Activated CD4-positive, alpha-beta T cell treated with anti-CD3 and anti-CD28 coated beads, Interleukin-2, amount 10 ng/mL, durations not matched to agents 24 days and 14 days (primary cell): ENCODE data around the gene SH2D4B. TPM values are rescaled to one million over a fixed set of nuclear protein-coding genes. Genes with fewer than 3 reads are reported as not detected.
A peak's percentile ranks its signal among the peaks of the same experiment; 100 is the strongest.
"Not testable (repeated sequence)": the region's sequence is repeated elsewhere in the genome, so short reads cannot be mapped to it uniquely, and the experiment has no call there.

Source experiments
- DNase-seq: peaks from one replicate; pipeline ENCODE4 v3.0.0; 2022
- H3K27ac Mint-ChIP-seq: one replicate; pipeline ENCODE4 v1.8.0; 2022; ENCODE audit warnings: mild to moderate bottlenecking, mixed read lengths
- H3K27me3 Mint-ChIP-seq: one replicate; pipeline ENCODE4 v1.8.0; 2022; ENCODE audit warnings: mixed read lengths
- H3K36me3 Mint-ChIP-seq: one replicate; pipeline ENCODE4 v1.8.0; 2022; ENCODE audit warnings: low read depth, mild to moderate bottlenecking, mixed read lengths
- H3K4me1 Mint-ChIP-seq: one replicate; pipeline ENCODE4 v1.8.0; 2021; ENCODE audit warnings: mixed read lengths
- H3K4me3 Mint-ChIP-seq: one replicate; pipeline ENCODE4 v1.8.0; 2022; ENCODE audit warnings: mild to moderate bottlenecking, moderate library complexity, mixed read lengths
- H3K9me3 Mint-ChIP-seq: one replicate; pipeline ENCODE4 v1.8.0; 2021; ENCODE audit warnings: mixed read lengths
- intact Hi-C: fragments of 100-400 bp; cut with micrococcal nuclease; formaldehyde crosslinking; loops from one replicate; pipeline ENCODE4 v1.15.1; 2023
- total RNA-seq: library from RNA; stranded (reverse); gene quantifications from 2 replicates; pipeline ENCODE4 v1.2.3, GENCODE V29; 2022

Gene SH2D4B
- total RNA-seq, 1 donor from 2014 or later: 0.23 TPM

DNA sequence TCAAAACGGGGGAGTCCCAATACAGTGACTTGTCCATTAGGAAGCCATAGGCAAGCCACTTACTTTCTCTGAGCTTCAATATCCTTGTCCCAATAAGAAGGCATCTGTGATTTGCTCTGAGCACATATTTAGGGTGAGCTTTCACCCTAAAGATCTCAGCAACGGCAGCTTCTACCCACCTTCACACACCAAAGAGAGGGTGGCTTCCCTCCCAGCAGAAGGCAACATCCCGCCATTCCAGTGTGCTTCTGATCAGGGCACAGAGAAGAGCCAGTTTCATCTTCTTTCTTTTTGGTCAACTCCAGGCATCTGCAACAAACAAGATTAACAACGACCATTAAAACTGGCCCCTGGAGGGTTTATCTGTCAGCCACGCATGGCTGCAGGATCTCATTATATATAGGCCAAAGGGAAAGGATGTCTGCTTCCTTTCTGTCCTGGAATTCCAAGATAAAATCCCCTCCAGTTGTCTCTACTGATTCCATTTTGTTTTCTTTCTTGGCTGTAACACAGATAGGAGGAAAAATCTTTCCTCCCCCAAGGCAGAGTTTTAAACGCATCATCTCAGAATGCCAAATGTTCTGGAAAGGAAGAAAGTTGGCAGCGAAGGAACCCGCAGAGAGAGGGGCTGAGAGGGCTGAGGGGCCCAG lies 491 bp upstream of the SH2D4B start:
- H3K27me3 Mint-ChIP-seq: no peaks in the 10 kb centered on the region
- peak overlapping the region; percentile 89 for H3K27ac Mint-ChIP-seq
- peak overlapping the region; percentile 75 for H3K4me3 Mint-ChIP-seq
- no peaks in the 10 kb centered on the region for H3K9me3 Mint-ChIP-seq
- H3K36me3 Mint-ChIP-seq: peaks cover 11% of the 10 kb centered on the region
- H3K4me1 Mint-ChIP-seq: peaks cover 28% of the 10 kb centered on the region
- intact Hi-C loops: loop anchor here (10.0 kb wide), 1 partner anchor 388 kb away; no protein-coding TSS in a partner anchor
- peak; percentile 54 for DNase-seq

DNA sequence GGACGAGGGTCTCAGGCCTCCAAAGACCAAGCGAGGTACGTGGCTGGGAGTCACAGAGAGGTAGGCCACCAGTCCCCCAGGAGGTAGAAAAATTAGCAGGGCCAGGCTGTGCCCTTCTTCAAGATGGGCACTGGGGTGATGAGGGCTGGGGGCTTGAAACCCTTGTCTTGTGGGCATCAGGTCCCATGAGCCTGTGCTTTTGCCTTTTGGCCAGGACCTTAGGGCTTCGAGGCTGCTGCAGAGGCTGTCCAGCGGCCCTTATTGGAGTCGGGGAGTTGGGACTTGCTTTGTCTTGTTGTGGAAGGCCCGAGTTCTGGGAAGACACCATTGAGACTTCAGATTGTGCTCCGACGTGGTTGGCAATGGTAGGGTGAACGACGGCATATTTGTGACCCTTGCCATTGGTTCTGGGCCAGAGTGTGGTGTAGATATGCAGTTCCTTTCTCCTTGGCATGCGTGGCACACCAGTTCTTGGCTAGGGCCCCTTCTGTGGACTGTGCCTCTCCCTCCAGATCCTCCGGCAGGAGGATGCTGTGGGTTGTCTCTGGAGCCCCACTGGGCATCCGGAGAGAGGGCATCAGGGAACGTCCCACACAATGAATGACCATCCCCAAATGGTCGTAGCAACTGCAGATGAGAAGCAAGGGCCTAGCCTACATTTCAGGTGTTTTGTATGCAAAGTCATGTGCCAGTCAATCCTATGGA lies 931 bp downstream of the SH2D4B start:
- Mint-ChIP-seq H3K4me3 (no peak overlapping the region), H3K4me1 (peaks cover 21% of the 10 kb centered on the region)

DNA sequence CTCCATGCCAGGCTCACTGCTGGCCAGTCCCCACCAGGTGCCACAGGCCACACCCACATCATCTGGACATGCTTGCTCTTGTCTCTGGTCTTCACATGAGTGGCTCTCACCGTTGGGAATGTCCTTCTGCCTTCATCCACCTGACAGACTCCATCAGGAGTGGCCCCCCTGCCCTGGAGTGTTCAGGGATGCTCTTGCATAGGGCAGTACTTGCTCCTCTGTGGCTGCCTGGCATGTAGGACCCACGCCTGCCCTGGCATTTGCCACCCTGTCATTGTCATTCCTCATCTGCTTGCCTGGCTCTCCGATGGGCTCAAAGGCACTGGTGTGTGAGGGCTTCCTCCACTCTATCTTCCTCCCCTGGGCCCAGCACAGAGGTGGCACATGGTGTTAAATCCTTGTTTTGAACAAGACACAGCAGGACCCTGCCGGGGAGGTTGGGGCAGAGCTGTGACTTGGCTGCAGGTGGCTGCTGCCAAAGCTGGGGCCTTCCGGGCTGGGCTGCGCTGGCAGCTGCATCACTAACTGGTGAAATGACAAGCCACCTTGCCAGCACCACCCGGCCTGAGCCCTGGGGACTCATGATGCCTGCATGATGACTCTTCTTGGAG lies 1.8 kb downstream of the SH2D4B start:
- Mint-ChIP-seq H3K4me3 (no peak overlapping the region), H3K9me3 (no peaks in the 10 kb centered on the region), H3K36me3 (peaks cover 5% of the 10 kb centered on the region), H3K4me1 (peaks cover 23% of the 10 kb centered on the region), H3K27ac (peak overlapping the region; percentile 29), H3K27me3 (peaks cover 1% of the 10 kb centered on the region)
- intact Hi-C loops: loop anchor here (10.0 kb wide), 1 partner anchor 385 kb away; no protein-coding TSS in a partner anchor
- DNase-seq: peak; percentile 54

More for the DNA sequence above, 931 bp downstream of the SH2D4B start:
- peaks cover 5% of the 10 kb centered on the region for H3K36me3 Mint-ChIP-seq
- H3K9me3 Mint-ChIP-seq: no peaks in the 10 kb centered on the region
- peak; percentile 57 for DNase-seq
- no peak overlapping the region for H3K27ac Mint-ChIP-seq
- intact Hi-C loops: loop anchor here (10.0 kb wide), 1 partner anchor 386 kb away; no protein-coding TSS in a partner anchor
- H3K27me3 Mint-ChIP-seq: no peaks in the 10 kb centered on the region

DNA sequence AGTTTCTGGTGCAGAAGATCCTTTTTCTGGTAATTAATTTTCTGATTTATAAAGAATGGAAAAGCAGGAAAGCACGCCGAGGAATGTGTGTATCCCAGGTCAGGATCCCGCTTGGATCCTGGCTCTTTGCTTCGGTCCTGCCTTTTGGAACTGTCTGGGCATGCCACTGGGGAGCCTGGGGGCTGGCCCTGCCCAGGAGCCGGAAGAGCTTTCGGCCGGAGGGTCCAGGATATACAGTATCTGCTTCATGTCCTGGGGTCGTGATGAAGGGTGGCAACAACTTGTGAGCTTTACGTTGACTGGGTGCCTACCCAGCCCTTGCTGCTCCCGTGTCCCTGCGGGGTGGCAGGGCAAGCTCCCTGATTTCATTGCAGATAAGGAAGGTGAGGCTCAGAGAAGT lies 2.4 kb downstream of the SH2D4B start:
- peak; percentile 47 for DNase-seq
- H3K36me3 Mint-ChIP-seq: peaks cover 7% of the 10 kb centered on the region
- intact Hi-C loops: no loop called here
- H3K27ac Mint-ChIP-seq: no peak overlapping the region
- H3K4me1 Mint-ChIP-seq: peaks cover 25% of the 10 kb centered on the region
- peaks cover 6% of the 10 kb centered on the region for H3K27me3 Mint-ChIP-seq
- no peak overlapping the region for H3K4me3 Mint-ChIP-seq
- no peaks in the 10 kb centered on the region for H3K9me3 Mint-ChIP-seq

DNA sequence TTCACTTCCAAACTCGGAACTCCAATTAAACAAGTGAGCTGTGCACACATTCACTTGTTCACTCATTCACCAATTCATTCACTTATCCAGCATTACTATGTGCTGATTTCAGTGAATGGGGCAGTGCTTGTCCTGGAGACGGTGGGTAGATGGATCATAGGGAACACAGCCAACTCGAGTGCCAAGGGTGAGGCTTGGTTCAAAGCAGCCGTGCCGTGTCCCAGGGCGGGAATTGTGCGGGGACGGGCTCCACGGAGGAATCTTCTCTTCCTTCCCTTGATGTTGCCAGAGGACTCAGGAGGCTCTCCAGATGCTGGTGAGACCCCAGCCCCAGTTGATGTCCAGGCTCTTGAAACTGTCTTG lies 2.9 kb downstream of the SH2D4B start:
- H3K4me3 Mint-ChIP-seq: no peak overlapping the region

DNA sequence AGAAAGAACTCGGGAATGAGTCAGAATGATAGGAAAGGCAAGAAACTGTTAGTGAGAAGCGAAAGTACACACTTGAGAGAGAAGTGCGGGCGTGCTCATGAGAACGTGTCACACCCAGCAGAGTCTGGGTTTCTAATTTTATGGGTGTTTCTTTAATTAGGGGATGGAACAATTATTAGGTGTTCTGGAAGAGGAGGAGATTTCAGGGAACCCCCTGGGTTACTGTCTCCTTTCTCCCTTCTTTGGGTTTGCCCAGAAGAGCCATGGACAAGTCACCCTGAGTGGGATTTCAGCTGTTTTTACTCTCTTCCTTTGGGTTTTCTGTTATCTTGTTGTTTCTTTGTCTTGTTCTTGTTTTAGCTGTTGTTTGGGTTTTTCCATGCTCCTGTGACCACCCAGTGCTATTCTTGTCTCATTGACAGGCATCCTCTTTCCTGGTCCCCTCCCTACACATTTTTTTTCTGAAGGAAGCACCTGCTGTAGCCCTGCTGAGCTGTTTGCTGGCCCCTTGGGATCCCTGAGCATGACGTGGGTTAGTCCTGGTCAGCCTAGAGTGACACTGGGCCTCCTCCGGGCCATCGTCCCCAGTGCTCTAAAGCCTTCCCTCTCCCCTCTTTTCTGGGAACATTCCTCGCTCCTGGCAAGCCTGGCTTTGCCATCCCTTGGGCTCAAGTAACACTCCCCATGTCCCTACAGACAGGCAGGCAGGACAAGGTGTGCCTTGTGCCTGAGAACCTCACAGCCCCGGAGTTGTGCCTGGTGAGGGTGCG lies 3.5 kb downstream of the SH2D4B start:
- Mint-ChIP-seq H3K36me3 (peaks cover 4% of the 10 kb centered on the region), H3K27me3 (peaks cover 10% of the 10 kb centered on the region), H3K4me1 (peaks cover 22% of the 10 kb centered on the region), H3K27ac (no peak overlapping the region), H3K4me3 (no peak overlapping the region), H3K9me3 (no peaks in the 10 kb centered on the region)
- peak; percentile 51 for DNase-seq
- intact Hi-C loops: no loop called here

More for the DNA sequence above, 2.9 kb downstream of the SH2D4B start:
- Mint-ChIP-seq H3K9me3 (no peaks in the 10 kb centered on the region), H3K27ac (no peak overlapping the region), H3K36me3 (peaks cover 4% of the 10 kb centered on the region), H3K27me3 (peaks cover 10% of the 10 kb centered on the region), H3K4me1 (peaks cover 22% of the 10 kb centered on the region)
- intact Hi-C loops: no loop called here
- DNase-seq: peak; percentile 53

DNA sequence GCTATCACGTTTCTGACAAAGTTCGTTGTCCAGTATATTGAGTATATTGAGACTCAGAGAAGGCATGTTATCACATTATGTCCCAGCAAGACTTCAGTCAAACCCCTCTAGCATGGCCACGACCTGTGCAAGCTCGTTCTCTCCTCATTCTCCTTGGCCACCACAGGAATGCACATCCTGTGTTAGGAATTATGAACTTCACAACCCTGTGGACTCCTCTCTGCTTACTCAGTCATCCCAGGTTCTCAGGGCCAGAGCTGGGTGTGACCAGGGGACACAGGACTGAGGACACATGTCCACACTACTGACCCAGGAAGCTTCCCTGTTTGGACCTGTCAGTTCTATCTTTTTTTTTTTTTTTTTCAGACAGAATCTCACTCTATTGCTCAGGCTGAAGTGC lies 4.4 kb downstream of the SH2D4B start:
- Mint-ChIP-seq H3K4me3 (no peak overlapping the region), H3K4me1 (peaks cover 16% of the 10 kb centered on the region), H3K27ac (no peak overlapping the region), H3K36me3 (peaks cover 4% of the 10 kb centered on the region), H3K9me3 (no peaks in the 10 kb centered on the region), H3K27me3 (peaks cover 13% of the 10 kb centered on the region)
- DNase-seq: peak; percentile 46
- intact Hi-C loops: no loop called here

DNA sequence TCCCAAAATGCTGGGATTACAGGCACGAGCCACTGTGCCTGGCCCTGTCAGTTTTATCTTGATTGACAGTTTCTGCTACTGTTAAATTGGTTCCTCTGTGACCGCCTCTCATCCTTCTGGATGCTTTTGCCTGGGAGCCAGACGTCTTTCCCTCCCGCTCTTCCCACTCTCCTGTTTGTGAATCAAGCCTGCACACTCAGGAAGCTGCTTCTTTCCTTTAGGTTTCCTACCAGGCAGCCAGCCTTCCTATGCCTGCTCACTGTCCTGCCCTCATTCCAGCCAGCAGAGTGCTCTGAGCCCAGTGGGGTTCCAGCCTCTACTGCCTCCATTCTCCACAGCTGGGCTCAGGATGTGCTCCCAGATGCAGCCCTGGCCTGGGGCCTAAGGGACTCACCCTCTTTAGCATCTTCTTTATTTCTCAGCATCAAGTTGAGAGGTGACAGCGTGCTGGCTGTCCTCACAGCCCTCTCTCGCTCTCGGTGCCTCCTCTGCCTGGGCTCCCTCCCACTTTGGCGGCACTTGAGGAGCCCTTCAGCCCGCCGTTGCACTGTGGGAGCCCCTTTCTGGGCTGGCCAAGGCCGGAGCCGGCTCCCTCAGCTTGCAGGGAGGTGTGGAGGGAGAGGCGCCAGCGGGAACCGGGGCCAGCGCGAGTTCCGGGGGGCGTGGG lies 5.1 kb downstream of the SH2D4B start:
- Mint-ChIP-seq H3K4me3 (no peak overlapping the region), H3K9me3 (no peaks in the 10 kb centered on the region), H3K27ac (no peak overlapping the region), H3K4me1 (peaks cover 18% of the 10 kb centered on the region), H3K27me3 (peaks cover 18% of the 10 kb centered on the region), H3K36me3 (peaks cover 4% of the 10 kb centered on the region)
- intact Hi-C loops: no loop called here
- peak; percentile 49 for DNase-seq

DNA sequence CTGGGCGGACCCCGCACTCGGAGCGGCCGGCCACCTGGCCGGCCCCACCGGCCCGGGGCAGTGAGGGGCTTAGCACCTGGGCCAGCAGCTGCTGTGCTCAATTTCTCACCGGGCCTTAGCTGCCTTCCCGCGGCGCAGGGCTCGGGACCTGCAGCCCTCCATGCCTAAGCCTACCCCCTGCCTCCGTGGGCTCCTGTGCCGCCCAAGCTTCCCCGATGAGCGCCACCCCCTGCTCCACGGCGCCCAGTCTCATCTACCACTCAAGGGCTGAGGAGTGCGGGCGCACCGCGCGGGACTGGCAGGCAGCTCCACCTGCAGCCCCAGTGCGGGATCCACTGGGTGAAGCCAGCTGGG lies 5.6 kb downstream of the SH2D4B start:
- H3K9me3 Mint-ChIP-seq, intact Hi-C loops, H3K27ac Mint-ChIP-seq, H3K36me3 Mint-ChIP-seq, H3K4me3 Mint-ChIP-seq: not testable (repeated sequence)
- peaks cover 18% of the 10 kb centered on the region for H3K4me1 Mint-ChIP-seq
- H3K27me3 Mint-ChIP-seq: peaks cover 19% of the 10 kb centered on the region
- DNase-seq: peak; percentile 49

DNA sequence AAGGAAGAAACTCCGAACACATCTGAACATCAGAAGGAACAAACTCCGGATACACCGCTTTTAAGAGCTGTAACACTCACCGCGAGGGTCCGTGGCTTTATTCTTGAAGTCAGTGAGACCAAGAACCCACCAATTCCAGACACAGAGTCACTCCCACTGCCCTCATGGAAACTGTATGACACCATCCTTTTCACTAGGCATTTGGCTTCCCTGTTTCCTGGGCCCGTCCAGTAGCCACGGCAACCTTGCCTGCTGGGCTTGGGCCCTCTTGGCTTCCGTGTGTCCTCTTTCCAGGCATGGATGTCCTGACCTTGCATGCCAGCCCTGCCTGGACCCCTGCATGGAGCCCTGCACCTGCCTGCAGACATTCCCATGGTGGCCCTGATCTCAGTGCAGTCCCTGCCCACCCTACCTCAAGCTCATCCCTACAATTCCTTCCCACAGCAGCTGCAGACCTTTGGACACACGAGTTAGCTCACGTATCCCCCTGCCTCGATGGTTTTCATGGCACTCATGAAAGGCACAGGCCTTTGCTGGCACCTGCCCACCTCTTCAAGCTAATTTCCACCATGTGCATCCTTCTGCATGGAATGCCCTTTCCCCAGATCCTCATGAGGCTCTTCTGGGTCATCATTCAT lies 6.7 kb downstream of the SH2D4B start:
- peaks cover 4% of the 10 kb centered on the region for H3K36me3 Mint-ChIP-seq
- H3K9me3 Mint-ChIP-seq: no peaks in the 10 kb centered on the region
- H3K27ac Mint-ChIP-seq: no peak overlapping the region
- peaks cover 17% of the 10 kb centered on the region for H3K4me1 Mint-ChIP-seq
- DNase-seq: peak; percentile 51
- intact Hi-C loops: no loop called here
- peaks cover 19% of the 10 kb centered on the region for H3K27me3 Mint-ChIP-seq
- no peak overlapping the region for H3K4me3 Mint-ChIP-seq

DNA sequence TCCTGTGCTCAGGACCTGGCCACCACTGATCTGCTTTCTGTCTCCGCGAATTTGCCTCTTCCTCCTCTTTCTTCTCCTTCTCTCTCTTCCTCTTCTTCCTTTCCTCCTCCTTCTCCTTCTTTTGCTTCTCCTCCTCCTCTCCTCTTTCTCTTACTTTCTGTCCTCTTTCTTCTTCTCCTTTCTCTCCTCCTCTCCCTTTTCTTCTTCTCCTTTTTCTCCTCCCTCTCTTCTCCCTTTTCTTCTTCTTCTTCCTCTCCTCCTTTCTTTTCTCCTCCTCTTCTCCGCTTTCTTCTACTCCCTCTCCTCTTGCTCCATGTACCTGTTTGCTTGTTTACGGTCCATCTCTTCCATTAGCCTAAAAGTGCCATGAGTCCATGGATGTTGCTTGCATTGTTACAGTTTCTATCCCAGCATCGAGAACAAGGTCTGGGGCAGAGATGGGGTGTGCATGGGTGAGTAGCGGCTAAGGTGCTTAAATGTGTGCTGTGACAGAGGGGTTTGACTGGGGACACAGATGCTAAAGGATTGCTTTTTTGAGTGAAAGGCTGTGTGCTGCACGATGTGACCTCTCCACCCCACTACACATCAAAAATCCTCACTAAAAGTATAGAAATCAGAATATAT lies 7.7 kb downstream of the SH2D4B start:
- Mint-ChIP-seq H3K27me3 (peaks cover 19% of the 10 kb centered on the region), H3K36me3 (peaks cover 4% of the 10 kb centered on the region), H3K4me1 (peaks cover 17% of the 10 kb centered on the region), H3K4me3 (no peak overlapping the region), H3K9me3 (no peaks in the 10 kb centered on the region), H3K27ac (no peak overlapping the region)
- peak; percentile 49 for DNase-seq
- intact Hi-C loops: no loop called here

DNA sequence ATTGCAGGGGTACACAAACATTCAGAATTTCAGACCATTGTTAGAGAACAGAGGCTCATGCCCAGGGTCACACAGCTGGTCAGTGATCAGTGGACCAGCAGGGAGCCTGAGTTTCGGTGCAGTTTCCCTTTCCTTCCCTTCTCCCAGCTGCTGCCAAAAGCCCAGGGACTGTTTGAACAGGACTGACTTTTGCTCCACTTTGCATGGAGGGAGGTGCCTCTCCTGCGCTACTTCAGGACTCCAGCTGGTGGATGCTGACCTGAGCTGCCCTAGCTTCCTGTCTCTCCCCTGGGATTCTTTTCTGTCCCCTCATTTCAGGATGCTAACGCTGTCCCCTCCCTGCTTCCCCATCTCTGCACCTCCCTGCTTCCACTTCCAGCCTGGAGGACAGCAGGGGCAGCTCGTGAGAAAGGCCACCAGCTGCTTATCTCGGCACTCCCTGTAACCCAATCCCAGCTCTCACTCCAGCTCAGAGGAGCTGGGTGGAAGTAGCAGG lies 14.5 kb downstream of the SH2D4B start:
- Mint-ChIP-seq H3K27ac (no peak overlapping the region), H3K9me3 (no peaks in the 10 kb centered on the region), H3K36me3 (no peaks in the 10 kb centered on the region), H3K27me3 (peaks cover 20% of the 10 kb centered on the region), H3K4me1 (peaks cover 2% of the 10 kb centered on the region), H3K4me3 (no peak overlapping the region)
- intact Hi-C loops: no loop called here
- peak; percentile 47 for DNase-seq
